GM19468 (cell line): ENCODE data around the gene TMEM150C.

Source experiments
- ATAC-seq: cut with Tn5 transposase; IDR thresholded peaks from one replicate; pipeline ENCODE4 v1.9.1; 2021; ENCODE audit warnings: mild to moderate bottlenecking, moderate library complexity, moderate number of reproducible peaks; ENCODE audit not compliant: unreplicated experiment; ENCODE audit errors: extremely low read depth

The TMEM150C gene

DNA sequence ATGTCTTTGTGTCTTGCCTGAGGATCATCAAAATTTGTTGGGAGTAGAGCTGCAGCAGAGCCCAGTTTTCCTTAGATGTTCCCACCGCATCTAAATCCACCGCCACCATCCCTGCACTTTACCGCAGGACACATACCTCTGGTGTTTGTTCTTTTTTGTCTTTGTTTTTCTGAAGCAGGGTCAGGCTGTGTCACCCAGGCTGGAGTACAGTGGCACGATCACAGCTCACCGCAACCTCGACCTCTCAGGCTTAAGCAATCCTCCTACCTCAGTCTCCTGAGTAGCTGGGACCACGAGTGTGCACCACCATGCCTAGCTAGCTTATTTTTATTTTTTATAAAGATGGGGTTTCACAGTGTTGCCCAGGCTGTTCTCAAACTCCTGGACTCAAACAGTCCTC lies 126.8 kb downstream of the TMEM150C start:
- no peak for ATAC-seq

GRCh38 chr4:82433791-82434190 lies 128.0 kb downstream of the TMEM150C start:
- no peak for ATAC-seq
